KMS-11 (cell line): ENCODE data around the gene HK1.

Experiments used
- H2AFZ ChIP-seq: fragments of 200-600 bp; sonication (generic); 2 replicates; pipeline ENCODE4 v1.6.1; 2016; ENCODE audit warnings: antibody characterized with exemption, mixed run types, low read depth
- H3K27ac ChIP-seq: fragments of 200-600 bp; sonication (generic); 2 replicates; pipeline ENCODE4 v1.6.1; 2016; ENCODE audit warnings: mild to moderate bottlenecking, mixed run types
- H3K27me3 ChIP-seq: fragments of 200-600 bp; sonication (generic); 2 replicates; pipeline ENCODE4 v1.6.1; 2017; ENCODE audit warnings: mild to moderate bottlenecking, low read depth, mixed run types, moderate library complexity; ENCODE audit not compliant: insufficient read depth
- H3K36me3 ChIP-seq: fragments of 200-600 bp; sonication (generic); 2 replicates; pipeline ENCODE4 v1.6.1; 2017; ENCODE audit warnings: mild to moderate bottlenecking, mixed run types; ENCODE audit not compliant: insufficient read depth
- H3K4me1 ChIP-seq: fragments of 200-600 bp; sonication (generic); 2 replicates; pipeline ENCODE4 v1.6.1; 2016; ENCODE audit warnings: mild to moderate bottlenecking, low read depth, mixed run types; ENCODE audit not compliant: poor library complexity, severe bottlenecking
- H3K4me2 ChIP-seq: fragments of 200-600 bp; sonication (generic); 2 replicates; pipeline ENCODE4 v1.7.0; 2016; ENCODE audit warnings: mild to moderate bottlenecking, mixed run types
- H3K4me3 ChIP-seq: fragments of 200-600 bp; sonication (generic); IDR thresholded peaks from 2 replicates; pipeline ENCODE4 v1.6.1; 2017; ENCODE audit warnings: low read depth, low read length, mixed read lengths; ENCODE audit not compliant: insufficient read depth
- H3K79me2 ChIP-seq: fragments of 200-600 bp; sonication (generic); 2 replicates; pipeline ENCODE4 v1.6.1; 2016; ENCODE audit warnings: low read depth, mixed run types; ENCODE audit not compliant: insufficient read depth
- H3K9ac ChIP-seq: fragments of 200-600 bp; sonication (generic); 2 replicates; pipeline ENCODE4 v1.6.1; 2016; ENCODE audit warnings: mild to moderate bottlenecking, mixed run types
- H4K20me1 ChIP-seq: fragments of 200-600 bp; sonication (generic); 2 replicates; pipeline ENCODE4 v1.6.1; 2016; ENCODE audit warnings: mild to moderate bottlenecking, mixed run types; ENCODE audit not compliant: insufficient read depth
- TF ChIP-seq, protein P1 (sequence below): fragments of 200-600 bp; sonication (generic); conservative IDR thresholded peaks from 2 replicates; pipeline ENCODE4 v1.6.1; 2017; ENCODE audit warnings: low read depth, mild to moderate bottlenecking, antibody characterized with exemption, low read length, moderate library complexity, mixed read lengths

The HK1 gene

DNA sequence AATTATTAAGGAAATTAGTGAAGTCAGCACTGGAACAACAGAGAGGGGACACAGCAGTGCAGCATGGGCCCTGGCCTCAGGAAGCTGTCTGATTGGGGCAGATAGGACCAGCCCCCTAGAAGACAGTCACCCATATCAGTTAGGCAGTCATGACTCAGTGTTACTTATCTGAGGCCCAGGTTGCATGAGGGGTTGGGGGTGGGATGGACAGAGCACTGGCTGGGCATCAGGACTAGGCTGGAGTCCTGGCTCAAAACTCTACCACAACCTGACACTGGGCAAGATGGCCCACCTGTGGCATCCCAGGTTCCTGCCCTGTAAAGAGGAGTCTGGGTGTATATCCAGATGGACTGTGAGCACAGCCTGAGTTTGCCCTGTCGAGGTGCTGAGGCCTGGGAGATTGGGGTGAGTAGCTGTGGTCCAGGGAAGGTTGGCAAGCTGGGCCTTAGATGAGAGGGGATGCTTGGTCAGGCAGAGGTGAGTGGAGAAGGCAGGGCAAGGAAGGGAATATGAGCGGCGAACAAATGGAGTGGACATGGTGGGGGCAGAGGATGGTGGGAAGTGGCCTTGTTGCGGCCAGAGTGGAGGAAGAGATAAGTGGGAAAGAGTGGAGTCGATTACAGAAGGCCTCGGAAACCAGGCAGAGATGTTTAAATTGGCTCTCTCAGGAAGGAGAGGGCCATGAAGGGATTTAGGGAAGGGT lies 37.5 kb downstream of the HK1 start:
- H3K9ac ChIP-seq = no peak overlapping the region
- no peak overlapping the region for H3K27ac ChIP-seq
- no peak overlapping the region for H3K4me3 ChIP-seq
- no peak overlapping the region for H3K4me2 ChIP-seq
- TF ChIP-seq, protein P1, sequence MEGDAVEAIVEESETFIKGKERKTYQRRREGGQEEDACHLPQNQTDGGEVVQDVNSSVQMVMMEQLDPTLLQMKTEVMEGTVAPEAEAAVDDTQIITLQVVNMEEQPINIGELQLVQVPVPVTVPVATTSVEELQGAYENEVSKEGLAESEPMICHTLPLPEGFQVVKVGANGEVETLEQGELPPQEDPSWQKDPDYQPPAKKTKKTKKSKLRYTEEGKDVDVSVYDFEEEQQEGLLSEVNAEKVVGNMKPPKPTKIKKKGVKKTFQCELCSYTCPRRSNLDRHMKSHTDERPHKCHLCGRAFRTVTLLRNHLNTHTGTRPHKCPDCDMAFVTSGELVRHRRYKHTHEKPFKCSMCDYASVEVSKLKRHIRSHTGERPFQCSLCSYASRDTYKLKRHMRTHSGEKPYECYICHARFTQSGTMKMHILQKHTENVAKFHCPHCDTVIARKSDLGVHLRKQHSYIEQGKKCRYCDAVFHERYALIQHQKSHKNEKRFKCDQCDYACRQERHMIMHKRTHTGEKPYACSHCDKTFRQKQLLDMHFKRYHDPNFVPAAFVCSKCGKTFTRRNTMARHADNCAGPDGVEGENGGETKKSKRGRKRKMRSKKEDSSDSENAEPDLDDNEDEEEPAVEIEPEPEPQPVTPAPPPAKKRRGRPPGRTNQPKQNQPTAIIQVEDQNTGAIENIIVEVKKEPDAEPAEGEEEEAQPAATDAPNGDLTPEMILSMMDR = no peak
- H3K36me3 ChIP-seq = no peaks in the 10 kb centered on the region
- no peak overlapping the region for H2AFZ ChIP-seq
- no peaks in the 10 kb centered on the region for H3K27me3 ChIP-seq
- peaks cover 14% of the 10 kb centered on the region for H3K4me1 ChIP-seq
- no peaks in the 10 kb centered on the region for H3K79me2 ChIP-seq
- H4K20me1 ChIP-seq = no peaks in the 10 kb centered on the region

DNA sequence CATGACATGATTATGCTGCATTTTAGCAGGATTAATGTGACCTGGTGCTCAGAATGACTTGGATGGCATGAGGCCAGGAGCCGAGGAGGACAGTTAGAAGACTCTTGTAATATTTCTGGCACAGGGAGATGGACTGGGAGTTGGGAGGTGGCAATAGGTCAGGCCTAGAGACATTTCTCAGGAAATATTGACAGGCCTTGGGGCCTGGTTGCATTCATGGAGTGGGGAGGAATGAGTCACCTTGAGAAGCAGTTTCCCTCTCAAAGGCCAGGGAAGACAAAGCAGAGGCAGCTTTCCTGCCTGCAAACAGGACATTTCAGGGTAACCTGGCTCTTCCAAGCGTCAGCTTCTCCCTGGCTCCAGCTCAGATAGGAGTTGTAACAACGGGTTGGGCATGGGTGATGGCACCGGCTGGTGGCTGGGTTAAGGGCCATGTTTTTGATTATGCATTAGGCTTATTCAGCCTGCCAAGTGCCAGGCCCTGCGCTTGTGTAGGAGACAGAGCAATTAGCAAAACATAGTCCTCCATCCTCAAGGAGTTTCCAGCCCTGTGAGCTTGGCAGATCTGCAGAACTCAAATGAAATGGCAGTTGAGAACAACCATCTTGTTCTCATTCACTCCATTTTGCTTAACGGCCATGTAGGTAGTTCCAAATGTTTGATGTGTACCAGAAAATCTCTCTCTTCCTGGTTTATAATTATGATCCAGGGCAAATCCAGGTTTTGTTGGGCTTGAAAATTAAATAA lies 38.2 kb downstream of the HK1 start:
- Histone ChIP-seq H3K4me3 (no peak overlapping the region), H3K27me3 (no peaks in the 10 kb centered on the region), H4K20me1 (no peaks in the 10 kb centered on the region), H2AFZ (peak overlapping the region; percentile 96; the same call in 1 of the 2 replicates), H3K4me1 (peaks cover 14% of the 10 kb centered on the region), H3K79me2 (no peaks in the 10 kb centered on the region), H3K27ac (no peak overlapping the region), H3K4me2 (no peak overlapping the region), H3K9ac (no peak overlapping the region), H3K36me3 (no peaks in the 10 kb centered on the region)
- TF ChIP-seq, protein P1 = no peak

DNA sequence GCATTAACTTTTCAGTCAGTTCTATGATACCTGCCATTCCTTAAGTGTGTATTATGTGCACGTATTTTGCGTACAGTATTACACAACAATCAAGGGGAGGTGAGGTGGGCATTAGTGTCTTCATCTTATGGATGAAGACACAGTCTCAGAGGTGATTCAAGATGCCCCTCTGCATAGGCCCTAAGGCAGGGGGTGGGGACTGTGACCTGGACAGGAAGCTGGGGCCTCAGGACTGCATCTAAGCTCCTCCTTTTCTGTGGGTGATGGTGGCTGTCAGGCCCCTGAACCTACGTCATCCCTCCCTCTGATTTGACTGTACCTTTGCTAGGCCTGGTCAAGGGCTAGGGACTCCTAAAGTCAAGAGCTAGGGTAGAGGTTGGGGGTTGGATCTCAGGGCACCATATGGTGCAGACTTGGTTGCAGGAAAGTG lies 38.9 kb downstream of the HK1 start:
- Histone ChIP-seq H3K27me3 (no peaks in the 10 kb centered on the region), H4K20me1 (no peaks in the 10 kb centered on the region), H3K4me1 (peaks cover 14% of the 10 kb centered on the region), H2AFZ (peak overlapping the region; percentile 96), H3K27ac (0 out of 2 replicates have a peak overlapping the region, but pooled peaks have one; percentile 12), H3K4me3 (no peak overlapping the region), H3K9ac (no peak overlapping the region; the same call in 1 of the 2 replicates), H3K36me3 (no peaks in the 10 kb centered on the region), H3K79me2 (no peaks in the 10 kb centered on the region), H3K4me2 (peak overlapping the region; percentile 68; the same call in 1 of the 2 replicates)
- TF ChIP-seq, protein P1 = no peak

DNA sequence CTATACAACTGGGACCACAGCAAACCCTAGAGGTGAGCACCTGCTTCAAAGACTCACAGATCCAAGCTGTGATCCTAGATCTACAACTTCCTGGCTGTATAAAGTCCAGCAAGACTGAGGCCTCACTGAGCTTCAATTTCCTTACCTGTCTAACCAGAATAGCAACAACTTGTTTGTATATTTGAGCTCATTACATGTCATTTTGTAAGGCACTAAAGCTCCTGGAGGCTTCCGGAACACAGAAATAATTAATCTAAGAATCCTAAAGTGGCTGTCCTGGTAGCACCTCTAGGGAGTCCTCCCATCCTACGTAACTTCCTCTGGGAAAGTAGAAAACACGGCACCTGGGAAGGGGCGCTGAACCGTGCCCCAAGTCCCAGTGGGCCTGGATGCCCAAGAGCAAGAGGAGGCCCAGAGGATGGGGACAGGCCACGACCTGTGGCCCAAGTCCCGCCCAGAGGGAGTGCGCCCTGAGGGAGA lies 39.4 kb downstream of the HK1 start:
- H3K27me3 ChIP-seq = no peaks in the 10 kb centered on the region
- peak overlapping the region; percentile 68 for H3K4me2 ChIP-seq
- TF ChIP-seq, protein P1 = no peak
- peak overlapping the region; percentile 96 for H2AFZ ChIP-seq
- H3K27ac ChIP-seq = 0 out of 2 replicates have a peak overlapping the region, but pooled peaks have one; percentile 12
- H4K20me1 ChIP-seq = no peaks in the 10 kb centered on the region
- H3K36me3 ChIP-seq = no peaks in the 10 kb centered on the region
- no peak overlapping the region for H3K4me3 ChIP-seq
- H3K4me1 ChIP-seq = peaks cover 14% of the 10 kb centered on the region
- H3K79me2 ChIP-seq = no peaks in the 10 kb centered on the region
- H3K9ac ChIP-seq = peak overlapping the region; percentile 44; the same call in 1 of the 2 replicates
